H9 (cell line): ENCODE measurements around the gene SAV1. TPM values are rescaled to one million over a fixed set of nuclear protein-coding genes. Genes with fewer than 3 reads are reported as not detected.

Experiments
- DNase-seq: peaks from one replicate; pipeline ENCODE4 v3.0.0-alpha.2; 2017
- H2AFZ ChIP-seq: one replicate; pipeline ENCODE4 v1.6.1; 2013; ENCODE audit warnings: mild to moderate bottlenecking, low read length, control low read depth, moderate library complexity
- H2AK5ac ChIP-seq: 2 replicates; pipeline ENCODE4 v1.6.1; 2013; ENCODE audit warnings: low read length, control low read depth, mixed read lengths; ENCODE audit not compliant: insufficient read length
- H2BK120ac ChIP-seq: one replicate; pipeline ENCODE4 v1.6.1; 2013; ENCODE audit warnings: low read depth, mild to moderate bottlenecking, low read length, control low read depth, inconsistent platforms; ENCODE audit not compliant: poor library complexity, severe bottlenecking
- H2BK12ac ChIP-seq: 2 replicates; pipeline ENCODE4 v1.6.1; 2013; ENCODE audit warnings: low read length, control low read depth, mixed read lengths, low read depth; ENCODE audit not compliant: insufficient read length
- H2BK15ac ChIP-seq: 2 replicates; pipeline ENCODE4 v1.6.1; 2013; ENCODE audit warnings: low read depth, low read length, control low read depth
- H2BK20ac ChIP-seq: one replicate; pipeline ENCODE4 v1.6.1; 2013; ENCODE audit warnings: low read depth, mild to moderate bottlenecking, low read length, control low read depth, inconsistent platforms; ENCODE audit not compliant: poor library complexity, severe bottlenecking
- H2BK5ac ChIP-seq: 2 replicates; pipeline ENCODE4 v1.6.1; 2013; ENCODE audit warnings: low read length, control low read depth, mixed read lengths; ENCODE audit not compliant: insufficient read length
- H3K14ac ChIP-seq: 2 replicates; pipeline ENCODE4 v1.6.1; 2013; ENCODE audit warnings: low read length, control low read depth; ENCODE audit not compliant: insufficient read depth
- H3K18ac ChIP-seq: 2 replicates; pipeline ENCODE4 v1.6.1; 2013; ENCODE audit warnings: low read depth, mild to moderate bottlenecking, mixed read lengths, low read length, control low read depth; ENCODE audit not compliant: insufficient read length
- H3K23ac ChIP-seq: 2 replicates; pipeline ENCODE4 v1.6.1; 2013; ENCODE audit warnings: low read length, control low read depth, mixed read lengths, low read depth; ENCODE audit not compliant: insufficient read length
- H3K23me2 ChIP-seq: 2 replicates; pipeline ENCODE4 v1.6.1; 2013; ENCODE audit warnings: low read depth, mild to moderate bottlenecking, mixed read lengths, low read length, control low read depth; ENCODE audit not compliant: insufficient read length, poor library complexity, severe bottlenecking
- H3K27ac ChIP-seq: 2 replicates; pipeline ENCODE4 v1.5.1; 2013; ENCODE audit warnings: low read length, control low read depth, mixed read lengths, low read depth; ENCODE audit not compliant: insufficient read length
- H3K27me3 ChIP-seq: 2 replicates; pipeline ENCODE4 v1.6.1; 2013; ENCODE audit warnings: low read length, control low read depth, inconsistent platforms; ENCODE audit not compliant: insufficient read depth
- H3K4ac ChIP-seq: 2 replicates; pipeline ENCODE4 v1.6.1; 2013; ENCODE audit warnings: low read depth, mild to moderate bottlenecking, control low read depth, inconsistent platforms, low read length, moderate library complexity
- H3K4me1 ChIP-seq: 2 replicates; pipeline ENCODE4 v1.6.1; 2013; ENCODE audit warnings: low read length, control low read depth, inconsistent platforms; ENCODE audit not compliant: insufficient read depth
- H3K4me2 ChIP-seq: 2 replicates; pipeline ENCODE4 v1.6.1; 2013; ENCODE audit warnings: low read length, control low read depth, mixed read lengths; ENCODE audit not compliant: insufficient read length, insufficient read depth
- H3K56ac ChIP-seq: 2 replicates; pipeline ENCODE4 v1.6.1; 2013; ENCODE audit warnings: low read depth, mild to moderate bottlenecking, mixed read lengths, low read length, control low read depth; ENCODE audit not compliant: insufficient read length
- H3K79me1 ChIP-seq: 2 replicates; pipeline ENCODE4 v1.6.1; 2013; ENCODE audit warnings: low read depth, mild to moderate bottlenecking, moderate library complexity, low read length, control low read depth, inconsistent platforms; ENCODE audit not compliant: insufficient read depth, poor library complexity, severe bottlenecking
- H3K79me2 ChIP-seq: 2 replicates; pipeline ENCODE4 v1.6.1; 2013; ENCODE audit warnings: low read length, control low read depth, inconsistent platforms; ENCODE audit not compliant: insufficient read depth
- H3K9ac ChIP-seq: 2 replicates; pipeline ENCODE4 v1.6.1; 2013; ENCODE audit warnings: low read length, control low read depth, mixed read lengths; ENCODE audit not compliant: insufficient read length; ENCODE audit errors: extremely low read depth
- H3K9me3 ChIP-seq: one replicate; pipeline ENCODE4 v1.6.1; 2013; ENCODE audit warnings: low read depth, low read length, inconsistent platforms; ENCODE audit not compliant: control insufficient read depth
- H3T11ph ChIP-seq: one replicate; pipeline ENCODE4 v1.6.1; 2013; ENCODE audit warnings: mild to moderate bottlenecking, low read length, control low read depth, inconsistent platforms
- H4K20me1 ChIP-seq: one replicate; pipeline ENCODE4 v1.6.1; 2013; ENCODE audit not compliant: control insufficient read depth, insufficient read length, insufficient read depth
- H4K5ac ChIP-seq: 2 replicates; pipeline ENCODE4 v1.6.1; 2013; ENCODE audit warnings: low read depth, mild to moderate bottlenecking, mixed read lengths, low read length, control low read depth; ENCODE audit not compliant: insufficient read length
- H4K8ac ChIP-seq: replicated peaks from 2 replicates; pipeline ENCODE4 v1.6.1; 2013; ENCODE audit warnings: low read length, control low read depth, mixed read lengths, low read depth; ENCODE audit not compliant: insufficient read length
- H4K91ac ChIP-seq: 2 replicates; pipeline ENCODE4 v1.6.1; 2013; ENCODE audit warnings: low read depth, mild to moderate bottlenecking, moderate library complexity, mixed read lengths, low read length, control low read depth; ENCODE audit not compliant: insufficient read length
- H3K27ac Mint-ChIP-seq, 3 experiments: 2 replicates in 2 of 3; 3 replicates in 1 of 3; pipeline ENCODE4 v1.8.0; 2020 to 2021; ENCODE audit warnings: mixed read lengths in 3 of 3, mild to moderate bottlenecking in 1 of 3, moderate library complexity in 1 of 3
- H3K27me3 Mint-ChIP-seq: 2 replicates; pipeline ENCODE4 v1.8.0; 2021; ENCODE audit warnings: low read depth, mild to moderate bottlenecking, moderate library complexity, mixed read lengths
- H3K36me3 Mint-ChIP-seq, 3 experiments: 2 replicates in 2 of 3; 3 replicates in 1 of 3; pipeline ENCODE4 v1.8.0; 2020 to 2021; ENCODE audit warnings: low read depth in 3 of 3, mixed read lengths in 3 of 3; ENCODE audit not compliant: insufficient read depth in 1 of 3
- H3K4me1 Mint-ChIP-seq, 2 experiments: 2 replicates each; pipeline ENCODE4 v1.8.0; 2020; ENCODE audit warnings: mixed read lengths in 2 of 2
- H3K4me3 Mint-ChIP-seq, 2 experiments: 2 replicates in 1 of 2; 3 replicates in 1 of 2; pipeline ENCODE4 v1.8.0; 2020 to 2021; ENCODE audit warnings: mild to moderate bottlenecking in 2 of 2, mixed read lengths in 2 of 2, moderate library complexity in 1 of 2
- H3K9me3 Mint-ChIP-seq, 2 experiments: 2 replicates in 1 of 2; 3 replicates in 1 of 2; pipeline ENCODE4 v1.8.0; 2020; ENCODE audit warnings: mild to moderate bottlenecking in 2 of 2, mixed read lengths in 2 of 2, moderate library complexity in 1 of 2
- WGBS: extraction: QIAGEN DNeasy Blood & Tissue Kit; methylation state at CpG from one replicate; pipeline ENCODE4 v1.1.7; 2013; ENCODE audit warnings: missing lambda C conversion rate, low lambda C conversion rate, mixed read lengths; ENCODE audit not compliant: insufficient read length; ENCODE audit errors: extremely low coverage; 5-methylcytosine and 5-hydroxymethylcytosine counted together
- total RNA-seq: library from RNA; stranded (reverse); gene quantifications from 2 replicates; pipeline ENCODE4 v1.2.1, GENCODE V29; 2021
- TF ChIP-seq, protein P1 (sequence below): fragments of 200-600 bp; sonication (generic); conservative IDR thresholded peaks from 3 replicates; pipeline ENCODE4 v1.8.0; 2021; ENCODE audit warnings: antibody characterized with exemption, mild to moderate bottlenecking

SAV1 gene
- total RNA-seq, 1 experiment from 2014 or later, result 57.3 TPM

- no CpG with 5 or more reads among the region's 2 CpGs for WGBS
- Histone ChIP-seq H3K27ac (no peak overlapping the region), H3K4ac (no peak overlapping the region), H3T11ph (no peak overlapping the region), H4K20me1 (no peaks in the 10 kb centered on the region), H4K5ac (no peak overlapping the region), H3K56ac (no peak overlapping the region), H3K27me3 (no peaks in the 10 kb centered on the region), H2BK12ac (no peak overlapping the region), H3K9ac (no peak overlapping the region), H4K8ac (no peak overlapping the region), H3K79me1 (no peaks in the 10 kb centered on the region), H3K23me2 (no peaks in the 10 kb centered on the region), H3K4me1 (no peaks in the 10 kb centered on the region), H2BK5ac (no peak overlapping the region), H3K18ac (no peak overlapping the region), H2BK20ac (no peak overlapping the region), H3K14ac (no peak overlapping the region), H4K91ac (no peak overlapping the region), H2AFZ (no peak overlapping the region), H3K9me3 (no peaks in the 10 kb centered on the region), H3K4me2 (no peak overlapping the region), H3K23ac (no peak overlapping the region), H3K79me2 (no peaks in the 10 kb centered on the region), H2BK120ac (no peak overlapping the region), H2AK5ac (no peak overlapping the region), H2BK15ac (no peak overlapping the region)
- Mint-ChIP-seq H3K9me3 (no peaks in the 10 kb centered on the region), H3K27me3 (no peaks in the 10 kb centered on the region), H3K4me1 (peaks cover 8% of the 10 kb centered on the region in 2 experiments), H3K36me3 (no peaks in the 10 kb centered on the region), H3K4me3 (no peak overlapping the region), H3K27ac (no peak overlapping the region)
- no peak for DNase-seq
- TF ChIP-seq, protein P1, sequence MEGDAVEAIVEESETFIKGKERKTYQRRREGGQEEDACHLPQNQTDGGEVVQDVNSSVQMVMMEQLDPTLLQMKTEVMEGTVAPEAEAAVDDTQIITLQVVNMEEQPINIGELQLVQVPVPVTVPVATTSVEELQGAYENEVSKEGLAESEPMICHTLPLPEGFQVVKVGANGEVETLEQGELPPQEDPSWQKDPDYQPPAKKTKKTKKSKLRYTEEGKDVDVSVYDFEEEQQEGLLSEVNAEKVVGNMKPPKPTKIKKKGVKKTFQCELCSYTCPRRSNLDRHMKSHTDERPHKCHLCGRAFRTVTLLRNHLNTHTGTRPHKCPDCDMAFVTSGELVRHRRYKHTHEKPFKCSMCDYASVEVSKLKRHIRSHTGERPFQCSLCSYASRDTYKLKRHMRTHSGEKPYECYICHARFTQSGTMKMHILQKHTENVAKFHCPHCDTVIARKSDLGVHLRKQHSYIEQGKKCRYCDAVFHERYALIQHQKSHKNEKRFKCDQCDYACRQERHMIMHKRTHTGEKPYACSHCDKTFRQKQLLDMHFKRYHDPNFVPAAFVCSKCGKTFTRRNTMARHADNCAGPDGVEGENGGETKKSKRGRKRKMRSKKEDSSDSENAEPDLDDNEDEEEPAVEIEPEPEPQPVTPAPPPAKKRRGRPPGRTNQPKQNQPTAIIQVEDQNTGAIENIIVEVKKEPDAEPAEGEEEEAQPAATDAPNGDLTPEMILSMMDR, result no peak
These were observed 7.5 kb upstream of the SAV1 start for GRCh38 chr14:50675597-50675996.
